Astrocyte (in vitro differentiated cells and primary cell): Measurements from ENCODE around the gene IDUA. TPM values are rescaled to one million over a fixed set of nuclear protein-coding genes. Genes with fewer than 3 reads are reported as not detected.

Experiments used
- DNase-seq: peaks from one replicate; pipeline ENCODE4 v3.0.0-alpha.2; 2010; ENCODE audit warnings: low read depth
- FAIRE-seq: peaks from 2 replicates; lab custom pipeline; 2011; peaks lifted over from hg19 to GRCh38; lab: Jason Lieb, UNC
- H2AFZ ChIP-seq: 2 replicates; pipeline ENCODE4 v1.6.0; 2012; ENCODE audit warnings: low read depth, low read length, inconsistent platforms
- H3K27ac ChIP-seq: 2 replicates; pipeline ENCODE4 v1.5.1; 2011; ENCODE audit warnings: low read depth, low read length, inconsistent platforms
- H3K27me3 ChIP-seq: 2 replicates; pipeline ENCODE4 v1.6.0; 2011; ENCODE audit warnings: low read length, inconsistent platforms; ENCODE audit not compliant: insufficient read depth
- H3K36me3 ChIP-seq: 2 replicates; pipeline ENCODE4 v1.5.1; 2011; ENCODE audit warnings: low read length, inconsistent platforms; ENCODE audit not compliant: insufficient read depth
- H3K4me1 ChIP-seq: 2 replicates; pipeline ENCODE4 v1.5.1; 2011; ENCODE audit warnings: low read length, inconsistent platforms; ENCODE audit not compliant: insufficient read depth
- H3K4me2 ChIP-seq: 2 replicates; pipeline ENCODE4 v1.6.0; 2012; ENCODE audit warnings: low read length, inconsistent platforms
- H3K4me3 ChIP-seq: 2 replicates; pipeline ENCODE4 v1.5.1; 2011; ENCODE audit warnings: low read depth, mild to moderate bottlenecking, low read length, inconsistent platforms; ENCODE audit not compliant: insufficient read depth
- H3K79me2 ChIP-seq: 2 replicates; pipeline ENCODE4 v1.6.0; 2012; ENCODE audit warnings: mild to moderate bottlenecking, low read length, inconsistent platforms; ENCODE audit not compliant: insufficient read depth
- H3K9ac ChIP-seq: 2 replicates; pipeline ENCODE4 v1.6.0; 2012; ENCODE audit warnings: mild to moderate bottlenecking, low read length, inconsistent platforms
- H3K9me3 ChIP-seq: 2 replicates; pipeline ENCODE4 v1.5.1; 2012; ENCODE audit warnings: low read depth, mild to moderate bottlenecking, low read length, inconsistent platforms; ENCODE audit not compliant: insufficient read depth
- H4K20me1 ChIP-seq: 2 replicates; pipeline ENCODE4 v1.6.0; 2012; ENCODE audit warnings: low read length, inconsistent platforms; ENCODE audit not compliant: insufficient read depth
- H3K27ac Mint-ChIP-seq: one replicate; pipeline ENCODE4 v1.8.0; 2021; ENCODE audit warnings: mild to moderate bottlenecking, mixed read lengths; ENCODE audit not compliant: unreplicated experiment
- H3K27me3 Mint-ChIP-seq: one replicate; pipeline ENCODE4 v1.8.0; 2021; ENCODE audit warnings: low read depth, mixed read lengths; ENCODE audit not compliant: unreplicated experiment
- H3K36me3 Mint-ChIP-seq: one replicate; pipeline ENCODE4 v1.8.0; 2021; ENCODE audit warnings: low read depth, mixed read lengths; ENCODE audit not compliant: unreplicated experiment
- H3K4me1 Mint-ChIP-seq: one replicate; pipeline ENCODE4 v1.8.0; 2021; ENCODE audit warnings: low read depth, mixed read lengths; ENCODE audit not compliant: unreplicated experiment
- H3K4me3 Mint-ChIP-seq: one replicate; pipeline ENCODE4 v1.8.0; 2021; ENCODE audit warnings: mild to moderate bottlenecking, moderate library complexity, mixed read lengths; ENCODE audit not compliant: unreplicated experiment
- H3K9me3 Mint-ChIP-seq: one replicate; pipeline ENCODE4 v1.8.0; 2021; ENCODE audit warnings: mild to moderate bottlenecking, mixed read lengths; ENCODE audit not compliant: unreplicated experiment
- EZH2 ChIP-seq: IDR thresholded peaks from 2 replicates; pipeline ENCODE4 v1.6.1; 2012; ENCODE audit warnings: mild to moderate bottlenecking, low read length, inconsistent platforms; ENCODE audit not compliant: insufficient read depth
- total RNA-seq: library from RNA; stranded (reverse); gene quantifications from 2 replicates; pipeline ENCODE4 v1.2.1, GENCODE V29; 2021
- TF ChIP-seq, protein P1 (sequence below): IDR thresholded peaks from 2 replicates; pipeline ENCODE4 v1.5.1; 2011; ENCODE audit warnings: low read depth, mild to moderate bottlenecking, inconsistent platforms, low read length, moderate library complexity; ENCODE audit not compliant: insufficient read depth

The IDUA gene
- total RNA-seq, 1 donor from 2014 or later: 20.5 TPM

DNA sequence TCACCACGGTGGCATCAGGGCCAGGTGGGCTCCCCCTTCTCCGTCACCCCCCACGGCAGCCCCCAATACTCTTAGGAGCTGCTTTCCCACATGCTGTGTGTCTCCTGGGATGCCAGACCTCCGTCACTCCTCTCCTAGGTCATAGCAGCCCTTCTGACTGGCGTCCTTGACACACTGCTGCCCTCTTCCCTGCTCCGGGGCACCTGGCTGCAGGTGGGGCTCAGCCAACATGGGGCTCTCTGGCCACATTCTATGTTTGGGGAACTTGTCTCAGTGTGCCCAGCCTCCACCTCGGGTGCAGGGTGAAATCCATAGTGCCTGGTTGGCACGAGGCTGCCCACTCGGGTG, 40.8 kb upstream of the IDUA start:
- Mint-ChIP-seq H3K27ac (no peak overlapping the region), H3K4me3 (no peak overlapping the region), H3K27me3 (peaks cover 1% of the 10 kb centered on the region), H3K4me1 (peaks cover 8% of the 10 kb centered on the region), H3K9me3 (no peaks in the 10 kb centered on the region), H3K36me3 (peaks cover 2% of the 10 kb centered on the region)
- no peaks in the 10 kb centered on the region for H3K79me2 ChIP-seq
- peak overlapping the region; percentile 57 for H3K9ac ChIP-seq
- TF ChIP-seq EZH2: no peak
- TF ChIP-seq, protein P1, sequence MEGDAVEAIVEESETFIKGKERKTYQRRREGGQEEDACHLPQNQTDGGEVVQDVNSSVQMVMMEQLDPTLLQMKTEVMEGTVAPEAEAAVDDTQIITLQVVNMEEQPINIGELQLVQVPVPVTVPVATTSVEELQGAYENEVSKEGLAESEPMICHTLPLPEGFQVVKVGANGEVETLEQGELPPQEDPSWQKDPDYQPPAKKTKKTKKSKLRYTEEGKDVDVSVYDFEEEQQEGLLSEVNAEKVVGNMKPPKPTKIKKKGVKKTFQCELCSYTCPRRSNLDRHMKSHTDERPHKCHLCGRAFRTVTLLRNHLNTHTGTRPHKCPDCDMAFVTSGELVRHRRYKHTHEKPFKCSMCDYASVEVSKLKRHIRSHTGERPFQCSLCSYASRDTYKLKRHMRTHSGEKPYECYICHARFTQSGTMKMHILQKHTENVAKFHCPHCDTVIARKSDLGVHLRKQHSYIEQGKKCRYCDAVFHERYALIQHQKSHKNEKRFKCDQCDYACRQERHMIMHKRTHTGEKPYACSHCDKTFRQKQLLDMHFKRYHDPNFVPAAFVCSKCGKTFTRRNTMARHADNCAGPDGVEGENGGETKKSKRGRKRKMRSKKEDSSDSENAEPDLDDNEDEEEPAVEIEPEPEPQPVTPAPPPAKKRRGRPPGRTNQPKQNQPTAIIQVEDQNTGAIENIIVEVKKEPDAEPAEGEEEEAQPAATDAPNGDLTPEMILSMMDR: no peak
- no peak overlapping the region for H3K4me2 ChIP-seq
- H3K27ac ChIP-seq: no peak overlapping the region
- no peaks in the 10 kb centered on the region for H3K9me3 ChIP-seq
- no peaks in the 10 kb centered on the region for H3K27me3 ChIP-seq
- DNase-seq (no peak), FAIRE-seq (no peak)
- H2AFZ ChIP-seq: no peak overlapping the region
- H4K20me1 ChIP-seq: peaks cover 46% of the 10 kb centered on the region
- H3K4me1 ChIP-seq: peaks cover 7% of the 10 kb centered on the region
- H3K4me3 ChIP-seq: no peak overlapping the region
- no peaks in the 10 kb centered on the region for H3K36me3 ChIP-seq

DNA sequence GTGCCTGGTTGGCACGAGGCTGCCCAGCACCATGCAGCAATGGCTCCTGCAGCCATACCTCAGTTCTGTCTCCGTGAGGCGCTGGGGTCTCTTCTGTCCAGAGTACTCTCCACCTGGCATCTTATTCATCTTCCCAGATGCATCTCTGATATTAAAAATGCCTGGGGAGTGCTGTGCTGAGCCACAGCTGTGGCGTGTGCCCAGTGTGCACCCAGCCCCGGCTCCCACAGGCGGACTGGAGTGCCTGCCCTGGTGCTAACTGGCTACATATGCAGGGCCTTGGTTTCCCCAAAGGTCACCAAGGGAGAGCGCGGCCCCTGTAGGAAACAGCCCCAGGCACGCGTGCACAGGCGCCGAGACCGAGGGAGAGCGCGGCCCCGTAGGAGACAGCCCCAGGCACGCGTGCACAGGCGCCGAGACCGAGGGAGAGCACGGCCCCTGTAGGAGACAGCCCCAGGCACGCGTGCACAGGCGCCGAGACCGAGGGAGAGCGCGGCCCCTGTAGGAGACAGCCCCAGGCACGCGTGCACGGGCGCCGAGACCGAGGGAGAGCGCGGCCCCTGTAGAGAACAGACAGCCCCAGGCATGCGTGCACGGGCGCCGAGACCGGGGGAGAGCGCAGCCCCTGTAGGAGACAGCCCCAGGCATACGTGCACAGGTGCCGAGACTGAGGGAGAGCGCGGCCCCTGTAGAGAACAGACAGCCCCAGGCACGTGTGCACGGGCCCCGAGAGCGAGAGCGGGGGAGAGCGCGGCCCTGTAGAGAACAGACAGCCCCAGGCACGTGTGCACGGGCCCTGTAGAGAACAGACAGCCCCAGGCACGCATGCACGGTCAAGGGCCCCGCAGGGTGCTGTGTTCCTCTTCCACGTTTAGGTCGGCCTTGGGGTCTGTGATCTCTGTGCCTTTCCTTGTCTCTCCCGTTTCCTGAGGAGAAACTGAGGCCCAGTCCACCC, 40.0 kb upstream of the IDUA start:
- H3K4me1 Mint-ChIP-seq: peaks cover 8% of the 10 kb centered on the region
- Histone ChIP-seq H2AFZ (no peak overlapping the region), H3K79me2 (no peaks in the 10 kb centered on the region), H4K20me1 (peaks cover 46% of the 10 kb centered on the region), H3K4me1 (peaks cover 7% of the 10 kb centered on the region), H3K9me3 (no peaks in the 10 kb centered on the region), H3K4me2 (no peak overlapping the region), H3K36me3 (no peaks in the 10 kb centered on the region), H3K27ac (no peak overlapping the region), H3K27me3 (no peaks in the 10 kb centered on the region), H3K4me3 (no peak overlapping the region), H3K9ac (no peak overlapping the region)
- TF ChIP-seq, protein P1: no peak
- no peak for TF ChIP-seq EZH2
- no peaks in the 10 kb centered on the region for H3K9me3 Mint-ChIP-seq
- H3K36me3 Mint-ChIP-seq: peaks cover 2% of the 10 kb centered on the region
- FAIRE-seq (no peak), DNase-seq (no peak)
- no peak overlapping the region for H3K27ac Mint-ChIP-seq
- peaks cover 1% of the 10 kb centered on the region for H3K27me3 Mint-ChIP-seq
- no peak overlapping the region for H3K4me3 Mint-ChIP-seq

DNA sequence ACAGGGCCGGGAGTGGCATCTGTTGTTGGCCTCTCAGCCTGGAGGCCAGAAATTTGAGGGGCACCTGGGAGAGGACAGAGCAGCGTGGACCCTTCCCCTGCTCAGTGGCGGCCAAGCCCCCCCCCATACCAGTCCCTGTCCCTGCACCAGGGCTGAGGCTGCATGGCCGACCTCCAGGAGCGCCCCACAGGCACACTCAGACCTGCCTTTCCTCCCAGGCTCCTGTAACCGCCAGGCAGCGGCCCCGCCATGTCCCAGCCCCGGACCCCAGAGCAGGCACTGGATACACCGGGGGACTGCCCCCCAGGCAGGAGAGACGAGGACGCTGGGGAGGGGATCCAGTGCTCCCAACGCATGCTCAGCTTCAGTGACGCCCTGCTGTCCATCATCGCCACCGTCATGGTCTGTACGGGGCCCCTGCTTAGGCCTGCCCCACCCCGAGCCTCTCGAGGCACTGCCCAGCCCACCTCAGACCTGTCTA, 39.3 kb upstream of the IDUA start:
- no peak overlapping the region for H3K9ac ChIP-seq
- peaks cover 7% of the 10 kb centered on the region for H3K4me1 ChIP-seq
- Mint-ChIP-seq H3K4me1 (peaks cover 8% of the 10 kb centered on the region), H3K27me3 (peaks cover 3% of the 10 kb centered on the region), H3K9me3 (no peaks in the 10 kb centered on the region), H3K27ac (no peak overlapping the region), H3K4me3 (no peak overlapping the region), H3K36me3 (peaks cover 2% of the 10 kb centered on the region)
- H3K27me3 ChIP-seq: no peaks in the 10 kb centered on the region
- no peak overlapping the region for H3K4me3 ChIP-seq
- H4K20me1 ChIP-seq: peaks cover 46% of the 10 kb centered on the region
- TF ChIP-seq, protein P1: no peak
- no peak for TF ChIP-seq EZH2
- no peak for FAIRE-seq
- DNase-seq: no peak
- no peak overlapping the region for H2AFZ ChIP-seq
- no peaks in the 10 kb centered on the region for H3K79me2 ChIP-seq
- H3K9me3 ChIP-seq: no peaks in the 10 kb centered on the region
- H3K4me2 ChIP-seq: no peak overlapping the region
- no peaks in the 10 kb centered on the region for H3K36me3 ChIP-seq
- no peak overlapping the region for H3K27ac ChIP-seq
